ENCODE results near the gene METRNL. TPM values are rescaled to one million over a fixed set of nuclear protein-coding genes. Genes with fewer than 3 reads are reported as not detected.
"Not testable (repeated sequence)": the region's sequence is repeated elsewhere in the genome, so short reads cannot be mapped to it uniquely, and the experiment has no call there.

METRNL gene
- polyA plus RNA-seq, 1 donor: 29.9 TPM

DNA sequence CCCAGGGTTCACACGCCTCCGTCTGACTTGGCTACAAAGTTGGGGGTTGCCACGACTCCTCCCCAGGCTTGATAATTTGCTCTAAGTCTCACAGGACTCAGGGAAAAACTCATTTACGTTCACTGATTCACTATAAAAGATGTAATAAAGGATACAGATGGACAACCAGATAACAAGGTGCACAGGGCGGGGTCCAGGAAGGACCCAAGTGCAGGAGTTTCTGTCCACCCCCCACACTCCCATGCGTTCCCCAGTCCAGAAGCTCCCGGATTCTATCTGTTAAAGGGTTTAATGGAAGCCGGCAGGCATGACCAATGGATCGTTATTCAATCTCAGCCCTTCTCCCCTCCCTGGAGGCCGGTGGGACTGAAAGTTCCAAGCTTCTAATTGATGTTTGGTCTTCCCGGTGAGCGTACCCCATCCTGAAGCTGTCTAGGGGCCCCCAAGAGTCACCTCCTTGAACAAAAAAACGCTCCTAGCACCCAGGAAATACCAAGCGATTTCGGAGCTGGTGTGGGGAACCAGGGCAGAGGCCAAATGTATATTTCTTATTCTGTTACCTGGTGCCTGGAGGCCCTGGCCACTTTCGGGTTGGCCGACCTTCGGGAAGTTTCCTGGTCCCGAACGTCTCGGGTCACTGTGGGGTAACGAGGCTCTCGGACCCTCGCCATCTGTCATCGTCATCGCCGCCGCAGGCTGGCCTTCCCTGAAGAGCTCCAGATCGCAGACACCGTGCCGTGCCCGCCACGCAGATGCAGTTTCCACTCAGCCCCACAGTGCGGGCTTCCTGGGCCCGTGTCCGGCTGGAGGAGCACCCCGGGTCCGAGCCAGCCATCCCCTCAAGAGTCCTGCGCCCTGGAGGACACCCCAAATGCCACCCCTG, 13.5 kb upstream of the METRNL start:
- no peak for DNase-seq

- DNase-seq: not testable (repeated sequence)
These were observed 12.9 kb upstream of the METRNL start for GRCh38 chr17:83066543-83066890.

GRCh38 chr17:83067071-83067717, 12.2 kb upstream of the METRNL start:
- no peak for DNase-seq

GRCh38 chr17:83067718-83068261, 11.6 kb upstream of the METRNL start:
- no peak for DNase-seq

- DNase-seq: no peak
These were observed 10.5 kb upstream of the METRNL start for GRCh38 chr17:83068641-83069570.

- no peak for DNase-seq
These were observed 9.9 kb upstream of the METRNL start for GRCh38 chr17:83069571-83069906.

DNA sequence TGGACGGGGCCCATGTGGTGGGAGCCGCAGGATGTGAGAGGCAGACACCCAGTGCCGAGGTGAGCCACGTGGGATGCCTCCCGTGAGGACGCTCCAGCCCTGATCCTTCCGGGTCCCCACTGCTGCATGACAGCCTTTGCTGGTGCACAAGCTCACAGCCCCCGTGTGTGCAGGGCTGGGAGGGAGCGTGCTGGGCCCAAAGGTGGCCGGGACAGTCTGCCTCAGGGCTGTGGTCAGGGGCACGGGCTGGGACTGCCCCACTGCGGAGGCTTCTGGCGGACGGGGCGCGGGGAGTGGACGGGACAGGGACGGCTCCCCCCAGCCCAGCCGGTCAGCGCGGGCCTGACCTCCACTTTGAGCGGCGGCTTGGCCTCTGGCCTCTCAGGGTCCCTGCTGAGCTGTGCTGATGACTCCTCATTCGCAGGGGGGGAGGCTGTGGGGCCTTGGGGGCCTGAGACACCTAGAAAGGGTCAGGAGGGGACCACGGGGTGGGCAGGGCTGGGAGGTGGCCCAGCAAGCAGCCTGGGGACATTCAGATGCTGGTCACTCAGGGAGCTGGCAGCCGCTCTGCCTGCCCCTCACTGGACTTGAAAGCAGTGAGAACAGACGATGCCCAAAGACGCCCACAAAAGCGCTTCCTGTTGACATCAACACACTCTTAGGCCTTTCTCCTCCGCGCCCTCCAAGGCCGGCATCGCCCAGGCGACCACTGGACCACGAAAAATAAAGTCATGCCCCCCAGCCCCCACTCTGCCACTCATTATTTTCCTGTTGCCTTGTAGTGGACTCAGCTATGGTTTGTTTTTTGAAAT, 9.3 kb upstream of the METRNL start:
- DNase-seq: no peak

GRCh38 chr17:83070800-83071341, 8.5 kb upstream of the METRNL start:
- DNase-seq: no peak

DNA sequence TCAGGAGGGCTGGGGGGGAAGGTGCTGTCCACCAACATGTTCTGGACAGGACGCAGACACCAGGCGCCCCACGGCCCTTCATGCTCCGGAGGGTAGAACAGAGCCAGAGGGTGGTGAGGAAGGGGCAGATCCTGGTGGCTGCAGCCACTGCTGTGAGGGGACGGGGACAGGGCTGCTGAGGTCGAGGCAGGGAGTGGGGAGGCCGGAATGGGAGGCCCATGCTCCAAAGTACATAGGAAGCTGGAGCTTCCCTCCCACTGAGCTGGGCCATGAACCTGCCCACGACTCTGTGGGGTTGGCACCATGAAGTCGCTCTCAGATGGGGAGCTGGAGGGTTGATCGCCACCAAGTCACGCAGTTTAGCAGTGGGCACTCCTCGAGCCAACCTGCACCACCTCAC, 8.0 kb upstream of the METRNL start:
- no peak for DNase-seq

DNA sequence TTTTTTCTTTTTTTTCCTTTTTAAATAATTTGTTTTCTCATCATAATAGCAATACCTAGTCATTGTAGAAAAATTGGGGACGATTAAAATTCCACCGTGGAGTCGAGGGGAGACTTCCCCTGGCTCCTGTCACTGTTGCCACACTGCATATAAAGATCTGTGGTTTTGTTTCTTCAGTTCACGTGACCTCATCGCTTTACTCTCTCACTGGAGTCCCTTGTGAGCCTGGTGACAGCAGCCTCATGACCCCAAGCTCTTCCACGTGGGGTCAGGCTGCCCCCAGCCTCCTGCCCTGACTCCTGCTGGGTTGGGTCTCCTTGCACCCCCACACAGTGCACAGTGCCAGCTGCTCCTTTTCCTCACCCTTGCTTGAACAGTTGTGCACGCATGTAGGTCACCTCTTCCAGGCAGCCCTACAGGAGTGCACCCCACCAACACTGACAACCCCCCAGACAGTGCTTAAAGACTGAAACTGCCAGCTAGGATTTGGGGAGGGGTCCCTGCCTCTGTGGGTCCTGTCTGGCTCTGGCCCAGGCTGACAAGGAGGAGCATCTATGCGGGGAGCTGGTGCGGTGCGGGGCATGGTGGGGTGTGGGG, 7.3 kb upstream of the METRNL start:
- DNase-seq: no peak

- no peak for DNase-seq
These were observed 6.6 kb upstream of the METRNL start for GRCh38 chr17:83072600-83073358.

- no peak for DNase-seq
These were observed 5.9 kb upstream of the METRNL start for GRCh38 chr17:83073389-83074063.

- DNase-seq: no peak
These were observed 4.8 kb upstream of the METRNL start for GRCh38 chr17:83074486-83075223.

DNA sequence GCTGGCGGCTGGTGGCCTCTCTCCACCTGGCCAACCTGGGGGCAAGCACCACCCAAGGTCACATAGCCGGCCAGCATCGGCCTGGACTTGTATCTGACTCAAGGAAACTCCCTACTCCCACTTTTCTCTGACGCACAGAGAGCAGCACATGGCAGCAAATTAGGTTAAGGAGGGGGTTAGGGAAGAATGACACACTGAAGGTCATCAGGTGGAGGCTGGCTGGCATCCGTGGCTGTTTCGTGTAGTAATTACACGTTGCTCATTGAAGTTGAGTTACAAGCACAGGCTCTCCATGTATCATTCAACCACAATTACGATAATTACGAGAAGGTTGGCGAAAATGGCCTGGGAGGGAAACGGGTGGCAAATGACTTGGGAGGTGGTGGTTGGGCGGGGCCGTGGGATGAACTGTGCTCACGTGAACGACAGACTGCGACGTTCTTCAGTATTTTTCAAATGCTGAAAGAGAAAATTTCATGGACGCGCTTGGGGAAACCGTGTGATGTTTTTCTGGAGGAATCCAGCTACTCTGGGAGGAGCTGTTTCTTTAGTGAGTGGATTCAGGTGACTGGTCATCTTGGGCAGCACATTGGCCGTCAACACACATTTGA, 4.0 kb upstream of the METRNL start:
- DNase-seq: no peak

DNA sequence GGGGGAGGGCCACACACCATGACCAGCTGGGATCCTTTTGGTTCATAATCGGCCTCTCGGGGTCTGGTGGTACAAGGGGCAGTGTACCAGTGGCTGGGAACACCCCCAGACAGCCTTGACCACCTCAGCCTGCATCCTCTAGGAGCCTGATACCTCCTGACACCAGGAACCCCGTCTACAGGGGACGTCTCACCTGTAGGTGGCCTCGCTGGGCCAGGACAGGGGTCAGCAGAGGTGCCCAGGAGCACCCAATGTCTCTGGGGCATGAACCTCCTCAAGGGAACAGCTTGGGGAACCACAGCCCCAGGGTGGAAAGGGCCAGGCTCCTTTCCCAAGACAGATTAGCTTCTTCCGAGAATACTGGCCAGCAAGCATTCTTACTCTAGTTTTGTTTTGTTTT, 2.5 kb upstream of the METRNL start:
- no peak for DNase-seq

DNA sequence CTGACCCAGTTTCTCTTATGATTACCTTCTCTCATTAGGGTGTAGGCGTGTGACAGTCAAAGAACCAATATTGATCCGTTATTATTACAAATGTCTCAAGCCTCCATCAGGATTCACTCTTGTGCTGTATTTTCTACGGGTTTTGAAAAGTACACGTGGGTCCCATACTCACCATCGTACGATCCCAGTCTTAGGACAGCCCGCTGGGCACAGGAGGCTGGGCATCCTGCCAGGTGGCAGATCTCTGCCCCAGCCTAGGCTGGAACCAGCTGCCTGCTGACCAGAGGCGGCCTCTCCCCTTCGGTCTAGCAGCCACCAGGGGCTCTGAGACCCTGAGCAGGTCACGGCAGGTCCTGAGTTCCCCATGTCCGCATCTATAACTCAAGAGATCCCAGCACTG, 2.0 kb upstream of the METRNL start:
- DNase-seq: no peak

DNA sequence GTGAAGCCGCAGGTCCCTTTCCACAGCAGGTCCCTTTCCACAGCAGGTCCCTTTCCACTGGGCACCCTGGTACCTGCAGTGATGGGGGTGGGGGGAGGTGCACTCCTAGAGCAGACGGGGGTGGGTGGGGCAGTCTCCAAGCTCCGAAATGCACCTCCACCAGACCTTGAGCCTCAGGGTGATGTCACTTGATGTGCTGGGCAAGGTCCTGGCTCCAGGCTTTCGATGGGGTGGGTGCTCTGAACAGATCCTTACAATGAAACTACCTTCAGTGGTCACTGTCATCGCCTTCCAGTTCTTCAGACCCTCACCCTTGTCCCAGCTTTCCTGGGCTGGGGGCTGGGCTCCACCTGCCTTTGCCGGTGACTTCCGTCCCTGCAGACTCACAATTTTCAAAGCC, 1.5 kb upstream of the METRNL start:
- no peak for DNase-seq

Measured in left kidney (tissue), 2 donors.